T-helper 17 cell (primary cell): ENCODE measurements around the gene TMCO4. TPM values are rescaled to one million over a fixed set of nuclear protein-coding genes. Genes with fewer than 3 reads are reported as not detected.
"Not testable (repeated sequence)": the region's sequence is repeated elsewhere in the genome, so short reads cannot be mapped to it uniquely, and the experiment has no call there.

Experiments
- ATAC-seq: fragments of 150-1000 bp; cut with Tn5 transposase; 2 replicates; pipeline ENCODE4 v1.10.0; 2021; ENCODE audit warnings: mild to moderate bottlenecking, moderate library complexity
- DNase-seq, 3 donors: peaks; one replicate each; pipeline versions ENCODE4 v3.0.0 to v3.0.0-alpha.2; 2020 to 2021
- H3K9me3 ChIP-seq: one replicate; pipeline ENCODE4 v1.7.0; 2013; ENCODE audit warnings: low read length, mild to moderate bottlenecking; ENCODE audit not compliant: control insufficient read depth, poor library complexity, severe bottlenecking
- H3K27ac Mint-ChIP-seq: one replicate; pipeline ENCODE4 v1.8.0; 2022; ENCODE audit warnings: mild to moderate bottlenecking, moderate library complexity, mixed read lengths
- H3K27me3 Mint-ChIP-seq: one replicate; pipeline ENCODE4 v1.8.0; 2022; ENCODE audit warnings: mixed read lengths
- H3K36me3 Mint-ChIP-seq: one replicate; pipeline ENCODE4 v1.8.0; 2022; ENCODE audit warnings: low read depth, mixed read lengths
- H3K4me1 Mint-ChIP-seq: one replicate; pipeline ENCODE4 v1.8.0; 2022; ENCODE audit warnings: mild to moderate bottlenecking, mixed read lengths
- H3K4me3 Mint-ChIP-seq: one replicate; pipeline ENCODE4 v1.8.0; 2022; ENCODE audit warnings: mild to moderate bottlenecking, moderate library complexity, mixed read lengths
- total RNA-seq, 4 donors: library from RNA in 2 of 4; stranded (reverse) in 2 of 4; gene quantifications; one replicate each; pipeline ENCODE4 v1.2.3 and lab custom pipeline; 2022 to 2026

TMCO4 gene
- total RNA-seq, 2 donors from 2014 or later, result 18.6 TPM

DNA sequence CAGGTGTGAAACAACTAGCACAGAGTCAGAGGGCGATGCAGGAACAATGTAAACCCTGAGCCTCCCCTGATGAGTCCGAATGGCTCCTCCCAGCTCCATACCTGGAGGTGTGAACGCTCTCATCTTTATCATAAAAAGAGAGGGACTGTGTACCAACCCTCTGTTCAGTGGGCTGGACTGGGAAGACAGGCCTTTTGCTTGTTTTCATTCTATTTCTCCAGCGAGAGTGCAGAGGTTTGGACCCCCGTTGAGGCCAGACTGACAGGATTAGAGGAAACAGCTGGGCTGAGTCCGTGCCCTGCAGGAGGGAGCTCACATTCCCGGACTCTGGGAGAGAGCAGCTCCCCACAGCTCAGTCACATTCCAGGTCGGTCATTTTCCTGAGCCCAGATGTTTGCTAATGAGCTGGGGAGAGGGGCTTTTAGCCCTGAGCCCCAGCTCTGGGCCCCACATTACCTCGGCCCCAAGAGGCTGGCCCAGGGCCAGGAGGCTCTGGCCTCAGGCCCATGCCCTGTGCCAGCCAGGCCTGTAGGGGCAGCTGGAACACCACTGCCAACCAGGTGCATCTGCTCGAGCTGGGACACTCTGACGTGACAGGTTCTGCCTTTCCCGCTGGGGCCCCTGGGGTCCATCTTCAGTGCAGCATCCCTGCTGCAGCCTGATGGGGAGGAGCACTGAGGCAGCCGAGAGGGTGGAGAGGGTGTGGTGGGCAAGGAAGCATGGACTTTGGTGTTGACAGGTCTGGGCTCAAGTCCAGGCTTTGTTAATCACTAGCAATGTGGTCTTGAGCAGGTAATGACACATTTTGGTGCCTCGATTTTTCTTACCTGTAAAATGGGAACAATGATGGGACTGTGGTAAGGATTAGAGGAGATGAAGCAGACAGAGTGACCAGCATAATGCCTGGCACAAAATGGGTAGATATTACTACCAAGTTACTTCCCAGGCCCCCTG lies 159.1 kb downstream of the TMCO4 start:
- no peak overlapping the region for H3K27ac Mint-ChIP-seq
- DNase-seq (no peak), ATAC-seq (no peak)
- peaks cover 8% of the 10 kb centered on the region for H3K4me1 Mint-ChIP-seq
- no peak overlapping the region for H3K4me3 Mint-ChIP-seq
- H3K9me3 ChIP-seq, result no peaks in the 10 kb centered on the region
- no peaks in the 10 kb centered on the region for H3K27me3 Mint-ChIP-seq
- peaks cover 3% of the 10 kb centered on the region for H3K36me3 Mint-ChIP-seq

DNA sequence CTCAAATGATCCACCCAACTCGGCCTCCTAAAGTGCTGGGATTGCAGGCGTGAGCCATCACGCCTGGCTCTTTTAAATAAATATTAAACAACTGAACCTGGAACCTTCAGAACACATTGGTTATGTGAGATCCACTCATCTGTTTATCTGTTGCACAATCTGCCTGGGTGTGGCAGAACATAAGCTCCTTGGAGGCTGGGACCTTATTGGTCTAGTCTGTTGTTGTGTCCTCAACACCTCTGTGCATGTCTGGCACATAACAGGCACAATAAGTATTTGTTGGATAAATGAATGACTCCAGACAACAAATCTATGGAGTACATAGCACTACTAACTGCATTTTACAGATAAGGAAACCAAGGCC lies 159.7 kb downstream of the TMCO4 start:
- H3K36me3 Mint-ChIP-seq, result peaks cover 3% of the 10 kb centered on the region
- no peak for DNase-seq
- no peaks in the 10 kb centered on the region for H3K27me3 Mint-ChIP-seq
- peaks cover 8% of the 10 kb centered on the region for H3K4me1 Mint-ChIP-seq
- H3K9me3 ChIP-seq, result no peaks in the 10 kb centered on the region
- no peak for ATAC-seq
- H3K4me3 Mint-ChIP-seq, result no peak overlapping the region
- H3K27ac Mint-ChIP-seq, result no peak overlapping the region

DNA sequence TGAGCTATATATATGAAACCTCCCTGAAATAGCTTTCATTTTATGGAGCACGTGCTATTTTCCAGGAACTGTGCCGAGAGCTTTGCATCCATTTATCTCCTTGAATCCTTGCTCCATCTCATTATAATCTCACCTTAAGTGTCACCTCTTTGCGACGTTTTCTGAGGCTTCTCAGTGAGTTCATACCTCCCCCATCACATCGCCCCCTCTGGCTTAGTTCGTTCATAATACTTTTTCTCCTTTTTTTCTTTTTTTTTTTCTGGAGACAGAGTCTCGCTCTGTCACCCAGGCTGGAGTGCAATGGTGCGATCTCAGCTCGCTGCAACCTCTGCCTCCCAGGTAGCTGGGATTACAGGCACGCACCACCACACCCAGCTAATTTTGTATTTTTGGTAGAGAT lies 160.5 kb downstream of the TMCO4 start:
- H3K36me3 Mint-ChIP-seq, H3K4me3 Mint-ChIP-seq, H3K27ac Mint-ChIP-seq, H3K4me1 Mint-ChIP-seq, H3K9me3 ChIP-seq, ATAC-seq, DNase-seq, H3K27me3 Mint-ChIP-seq: not testable (repeated sequence)

DNA sequence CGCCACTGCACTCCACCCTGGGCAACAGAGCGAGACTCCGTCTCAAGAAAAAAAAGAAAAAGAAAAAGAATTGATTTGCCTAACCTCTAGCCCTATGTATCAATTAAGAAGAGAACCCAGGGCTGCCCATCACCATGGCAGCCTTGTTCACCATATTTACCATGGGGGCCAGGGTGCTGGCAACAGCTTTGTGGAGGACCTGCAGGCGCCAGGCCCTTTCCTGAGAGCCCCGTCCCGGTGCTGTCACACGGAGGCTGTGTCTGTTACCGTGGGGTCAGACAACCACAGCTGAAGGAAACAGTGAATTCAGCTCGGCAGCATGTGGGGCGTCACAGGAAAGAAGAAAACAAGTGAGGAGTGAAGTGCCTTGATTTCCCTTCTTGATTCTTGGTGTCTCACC lies 162.1 kb downstream of the TMCO4 start:
- H3K9me3 ChIP-seq, result no peaks in the 10 kb centered on the region
- no peak for DNase-seq
- ATAC-seq, result no peak
- Mint-ChIP-seq H3K36me3 (no peaks in the 10 kb centered on the region), H3K27me3 (no peaks in the 10 kb centered on the region), H3K4me3 (no peak overlapping the region), H3K4me1 (no peaks in the 10 kb centered on the region), H3K27ac (no peak overlapping the region)

DNA sequence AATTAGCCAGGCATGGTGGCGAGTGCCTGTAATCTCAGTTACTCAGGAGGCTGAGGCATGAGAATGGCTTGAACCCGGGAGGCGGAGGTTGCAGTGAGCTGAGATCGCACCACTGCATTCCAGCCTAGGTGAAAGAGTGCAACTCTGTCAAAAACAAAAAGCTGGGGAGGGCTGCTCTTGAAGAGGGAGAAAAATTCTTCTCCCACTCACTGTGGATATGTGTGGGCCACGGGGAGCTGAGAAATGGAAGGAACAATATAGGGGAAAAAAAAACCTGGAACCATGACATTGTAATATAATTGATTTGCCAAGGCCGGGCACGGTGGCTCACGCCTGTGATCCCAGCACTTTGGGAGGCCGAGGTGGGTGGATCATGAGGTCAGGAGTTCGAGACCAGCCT lies 163.0 kb downstream of the TMCO4 start:
- H3K36me3 Mint-ChIP-seq, H3K27ac Mint-ChIP-seq, H3K9me3 ChIP-seq, DNase-seq, H3K27me3 Mint-ChIP-seq, H3K4me1 Mint-ChIP-seq, ATAC-seq: not testable (repeated sequence)
- H3K4me3 Mint-ChIP-seq, result peak overlapping the region; percentile 7

DNA sequence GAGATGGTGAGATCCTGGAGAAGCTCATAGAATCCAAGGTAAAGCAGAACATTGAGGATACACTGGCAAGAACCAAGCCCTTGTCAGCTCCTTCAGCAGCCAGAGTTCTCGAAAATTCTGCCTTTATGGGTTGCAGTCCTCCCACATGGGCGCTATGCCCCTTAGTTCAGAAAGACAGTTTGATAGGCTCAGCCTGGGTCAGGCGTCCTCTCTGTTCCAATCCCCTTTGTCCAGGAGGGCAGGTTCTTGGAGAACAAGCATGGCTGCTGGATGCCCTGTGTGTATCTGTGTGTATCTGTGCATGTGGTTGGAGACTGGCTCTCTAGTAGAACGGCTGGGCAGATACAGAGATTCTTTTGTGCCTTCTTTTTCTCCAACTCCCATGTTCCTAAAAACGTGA lies 163.7 kb downstream of the TMCO4 start:
- H3K27me3 Mint-ChIP-seq, result no peaks in the 10 kb centered on the region
- no peaks in the 10 kb centered on the region for H3K36me3 Mint-ChIP-seq
- DNase-seq (no peak), ATAC-seq (no peak)
- H3K4me3 Mint-ChIP-seq, result no peak overlapping the region
- no peak overlapping the region for H3K27ac Mint-ChIP-seq
- H3K9me3 ChIP-seq, result no peaks in the 10 kb centered on the region
- H3K4me1 Mint-ChIP-seq, result no peaks in the 10 kb centered on the region

DNA sequence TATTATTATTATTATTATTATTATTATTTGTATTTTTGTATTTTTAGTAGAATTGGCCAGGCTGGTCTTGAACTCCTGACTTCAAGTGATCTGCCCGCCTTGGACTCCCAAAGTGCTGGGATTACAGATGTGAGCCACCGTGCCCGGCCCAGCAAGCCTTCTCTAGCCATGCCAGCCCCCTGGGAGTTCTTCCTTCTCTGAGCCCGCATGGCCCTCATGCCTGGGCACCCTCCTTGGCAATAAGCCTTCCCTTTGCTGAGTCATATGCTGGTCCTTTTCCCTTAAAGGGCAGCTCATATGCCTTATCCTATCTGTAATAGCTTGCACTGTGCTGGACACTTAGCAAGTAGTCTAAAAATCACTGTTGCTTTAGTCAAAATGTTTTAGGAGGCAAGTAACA lies 164.1 kb downstream of the TMCO4 start:
- no peak for ATAC-seq
- Mint-ChIP-seq H3K27ac (no peak overlapping the region), H3K27me3 (no peaks in the 10 kb centered on the region), H3K4me1 (no peaks in the 10 kb centered on the region), H3K4me3 (no peak overlapping the region), H3K36me3 (no peaks in the 10 kb centered on the region)
- no peak for DNase-seq
- no peaks in the 10 kb centered on the region for H3K9me3 ChIP-seq

DNA sequence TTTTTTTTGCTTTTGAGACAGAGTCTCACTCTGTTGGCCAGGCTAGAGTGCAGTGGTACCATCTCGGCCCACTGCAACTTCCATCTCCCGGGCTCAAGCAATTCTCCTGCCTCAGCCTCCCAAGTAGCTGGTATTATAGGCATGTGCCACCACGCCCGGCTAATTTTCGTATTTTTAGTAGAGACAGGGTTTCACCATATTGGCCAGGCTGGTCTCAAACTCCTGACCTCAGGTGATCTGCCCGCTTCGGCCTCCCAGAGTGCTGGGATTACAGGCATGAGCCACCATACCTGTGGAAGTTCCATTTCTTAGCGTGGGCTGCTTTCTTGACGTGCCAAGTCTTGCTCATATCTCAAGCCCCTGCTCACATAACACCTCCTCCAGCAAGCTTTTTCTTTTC lies 164.7 kb downstream of the TMCO4 start:
- not testable (repeated sequence) for H3K27me3 Mint-ChIP-seq, DNase-seq, H3K36me3 Mint-ChIP-seq, ATAC-seq, H3K27ac Mint-ChIP-seq, H3K4me3 Mint-ChIP-seq, H3K9me3 ChIP-seq, H3K4me1 Mint-ChIP-seq

DNA sequence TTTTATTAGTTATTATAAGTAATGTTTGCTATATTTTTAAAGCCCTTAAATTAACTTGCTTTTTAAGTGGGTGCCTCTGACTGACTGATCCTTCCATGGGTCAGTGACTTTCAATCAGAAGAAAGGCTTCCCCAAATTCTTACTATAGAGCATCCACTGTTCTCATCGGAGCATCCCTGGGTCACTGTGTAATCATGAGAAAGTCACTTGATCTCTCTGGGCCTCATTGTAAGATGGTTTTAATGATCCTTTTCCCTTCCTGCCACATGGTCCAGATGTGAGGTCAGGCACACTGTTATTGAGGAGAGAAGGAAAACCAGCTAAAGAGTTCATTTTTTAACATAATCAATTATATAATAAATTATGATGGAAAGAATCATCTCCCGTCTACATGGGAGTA lies 166.6 kb downstream of the TMCO4 start:
- DNase-seq (no peak), ATAC-seq (no peak)
- H3K4me1 Mint-ChIP-seq, result no peaks in the 10 kb centered on the region
- H3K9me3 ChIP-seq, result no peaks in the 10 kb centered on the region
- no peaks in the 10 kb centered on the region for H3K27me3 Mint-ChIP-seq
- H3K36me3 Mint-ChIP-seq, result no peaks in the 10 kb centered on the region
- H3K4me3 Mint-ChIP-seq, result no peak overlapping the region
- no peak overlapping the region for H3K27ac Mint-ChIP-seq

Other genes with a start within 250 kb of the TMCO4 start
- 10 to 100 TPM; 32.0 to 32.3 TPM for gene NBL1, start 155.6 kb downstream of the TMCO4 start, total RNA-seq
- under 1 TPM; 0.16 to 0.17 TPM for gene HTR6, start 135.0 kb downstream of the TMCO4 start, total RNA-seq
- not detected for gene RNF186, start 15.4 kb upstream of the TMCO4 start, total RNA-seq
- gene OTUD3, start 82.5 kb upstream of the TMCO4 start, total RNA-seq, result 10 to 100 TPM; 14.1 to 16.9 TPM
- gene PLA2G2E, start 123.7 kb upstream of the TMCO4 start, total RNA-seq, result not detected
- not detected for gene PLA2G2A, start 179.7 kb upstream of the TMCO4 start, total RNA-seq